ENCODE data around the gene DPH7.

GRCh38 chr9:137547687-137548543 is 30.8 kb downstream of the DPH7 start:
- no peak for TF ChIP-seq CTCF (IDR thresholded peaks at IDR 0.05)
- TF ChIP-seq POLR2AphosphoS5 (IDR thresholded peaks at IDR 0.05; ENCODE audit: low read depth, low read length) = no peak
- TF ChIP-seq SIN3A (IDR thresholded peaks at IDR 0.05; ENCODE audit: borderline replicate concordance, insufficient read depth, low read depth, low read length) = no peak
